Forelimb muscle (tissue), 1 donor: ENCODE results near the gene LYPD6. TPM values are rescaled to one million over a fixed set of nuclear protein-coding genes. Genes with fewer than 3 reads are reported as not detected.
"Not testable (repeated sequence)": the region's sequence is repeated elsewhere in the genome, so short reads cannot be mapped to it uniquely, and the experiment has no call there.

Experiments
- DNase-seq: peaks from one replicate; pipeline ENCODE4 v3.0.0-alpha.2; 2013; ENCODE audit warnings: low read depth
- polyA plus RNA-seq: library from polyadenylated mRNA; unstranded; fragments of 120-200 nt; gene quantifications from one replicate; pipeline ENCODE4 v1.2.1, GENCODE V29; 2013; ENCODE audit not compliant: insufficient read length

Gene LYPD6
- polyA plus RNA-seq, 1 donor, result 2.3 TPM

GRCh38 chr2:149451417-149452165 is 121.2 kb downstream of the LYPD6 start:
- no peak for DNase-seq

GRCh38 chr2:149456285-149456684 is 125.9 kb downstream of the LYPD6 start:
- no peak for DNase-seq

- no peak for DNase-seq
Measured at GRCh38 chr2:149458502-149458901, 128.1 kb downstream of the LYPD6 start.

GRCh38 chr2:149463328-149464002 is 133.1 kb downstream of the LYPD6 start:
- no peak for DNase-seq

- DNase-seq, result no peak
Measured at GRCh38 chr2:149464396-149464795, 134.0 kb downstream of the LYPD6 start.

- no peak for DNase-seq
Measured at GRCh38 chr2:149465873-149466272, 135.5 kb downstream of the LYPD6 start.

- no peak for DNase-seq
Measured at GRCh38 chr2:149466635-149467034, 136.2 kb downstream of the LYPD6 start.

GRCh38 chr2:149467436-149467835 is 137.0 kb downstream of the LYPD6 start:
- DNase-seq, result no peak

- no peak for DNase-seq
Measured at GRCh38 chr2:149468636-149469035, 138.2 kb downstream of the LYPD6 start.

GRCh38 chr2:149470046-149470445 is 139.7 kb downstream of the LYPD6 start:
- DNase-seq, result no peak

GRCh38 chr2:149472413-149472812 is 142.0 kb downstream of the LYPD6 start:
- DNase-seq, result no peak

- DNase-seq, result no peak
Measured at GRCh38 chr2:149473068-149473467, 142.7 kb downstream of the LYPD6 start.

GRCh38 chr2:149473521-149473920 is 143.1 kb downstream of the LYPD6 start:
- DNase-seq, result no peak

GRCh38 chr2:149483004-149483605 is 152.7 kb downstream of the LYPD6 start:
- no peak for DNase-seq

- no peak for DNase-seq
Measured at GRCh38 chr2:149486664-149487063, 156.3 kb downstream of the LYPD6 start.

GRCh38 chr2:149487189-149487588 is 156.8 kb downstream of the LYPD6 start:
- DNase-seq, result no peak

- DNase-seq, result no peak
Measured at GRCh38 chr2:149488706-149489440, 158.5 kb downstream of the LYPD6 start.

- no peak for DNase-seq
Measured at GRCh38 chr2:149489452-149489851, 159.1 kb downstream of the LYPD6 start.

GRCh38 chr2:149490296-149490695 is 159.9 kb downstream of the LYPD6 start:
- no peak for DNase-seq

- DNase-seq, result no peak
Measured at GRCh38 chr2:149492923-149493322, 162.5 kb downstream of the LYPD6 start.

- DNase-seq, result not testable (repeated sequence)
Measured at GRCh38 chr2:149499204-149499603, 168.8 kb downstream of the LYPD6 start.

- not testable (repeated sequence) for DNase-seq
Measured at GRCh38 chr2:149506808-149507207, 176.4 kb downstream of the LYPD6 start.
